NT2/D1 (cell line): ENCODE data around the gene PPP1CC.

Experiments
- YY1 ChIP-seq: IDR thresholded peaks from 2 replicates; pipeline ENCODE4 v1.6.1; 2011; ENCODE audit not compliant: insufficient read length, insufficient read depth
- ZNF274 ChIP-seq: IDR thresholded peaks from 2 replicates; pipeline ENCODE4 v1.6.1; 2011; ENCODE audit warnings: mild to moderate bottlenecking, low read depth, low read length

DNA sequence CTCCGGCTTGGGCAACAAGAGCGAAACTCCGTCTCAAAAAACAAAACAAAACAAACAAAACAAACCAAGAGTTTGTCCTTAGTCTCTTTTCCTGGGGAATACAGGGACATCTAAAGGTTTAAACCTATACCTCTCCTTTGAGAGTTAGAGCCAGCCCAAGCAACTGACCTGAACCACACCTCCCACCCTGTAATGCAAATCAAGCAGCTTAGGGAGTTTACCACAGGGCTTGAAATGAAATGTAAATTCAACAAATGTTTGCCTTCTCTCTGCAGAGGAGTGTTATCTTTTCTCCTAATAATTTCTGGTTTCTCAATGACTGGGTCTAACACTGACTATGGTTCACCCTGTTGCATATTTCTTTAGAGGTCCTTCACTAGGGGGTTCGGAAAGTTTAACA lies 16.7 kb downstream of the PPP1CC start:
- TF ChIP-seq ZNF274 (no peak), YY1 (no peak)
